Neural crest cell (in vitro differentiated cells): Measurements from ENCODE around the gene ADNP2. TPM values are rescaled to one million over a fixed set of nuclear protein-coding genes. Genes with fewer than 3 reads are reported as not detected.

ENCODE experiments used
- DNase-seq: peaks from one replicate; pipeline ENCODE4 v3.0.0; 2021; ENCODE audit warnings: low read depth, mixed read lengths, low spot score
- H3K27ac Mint-ChIP-seq: one replicate; pipeline ENCODE4 v1.8.0; 2021; ENCODE audit warnings: mild to moderate bottlenecking, mixed read lengths; ENCODE audit not compliant: unreplicated experiment
- H3K27me3 Mint-ChIP-seq: 2 replicates; pipeline ENCODE4 v1.8.0; 2021; ENCODE audit warnings: low read depth, mild to moderate bottlenecking, mixed read lengths
- H3K36me3 Mint-ChIP-seq: 2 replicates; pipeline ENCODE4 v1.8.0; 2021; ENCODE audit warnings: low read depth, mild to moderate bottlenecking, mixed read lengths
- H3K4me1 Mint-ChIP-seq: 2 replicates; pipeline ENCODE4 v1.8.0; 2021; ENCODE audit warnings: mixed read lengths
- H3K4me3 Mint-ChIP-seq: one replicate; pipeline ENCODE4 v1.8.0; 2021; ENCODE audit warnings: mild to moderate bottlenecking, mixed read lengths
- H3K9me3 Mint-ChIP-seq: 2 replicates; pipeline ENCODE4 v1.8.0; 2021; ENCODE audit warnings: mixed read lengths
- CTCF ChIP-seq: fragments of 200-600 bp; sonication (generic); conservative IDR thresholded peaks from 2 replicates; pipeline ENCODE4 v1.5.0; 2021; ENCODE audit warnings: antibody characterized with exemption, mild to moderate bottlenecking
- total RNA-seq: library from RNA; stranded (reverse); gene quantifications from 2 replicates; pipeline ENCODE4 v1.2.1, GENCODE V29; 2021

The ADNP2 gene
- total RNA-seq, 1 donor from 2014 or later, result 44.0 TPM

- peaks cover 2% of the 10 kb centered on the region for H3K36me3 Mint-ChIP-seq
- H3K4me3 Mint-ChIP-seq, result no peak overlapping the region
- DNase-seq, result no peak
- no peak overlapping the region for H3K27ac Mint-ChIP-seq
- H3K27me3 Mint-ChIP-seq, result no peaks in the 10 kb centered on the region
- no peak for TF ChIP-seq CTCF
- no peaks in the 10 kb centered on the region for H3K9me3 Mint-ChIP-seq
- no peaks in the 10 kb centered on the region for H3K4me1 Mint-ChIP-seq
These were observed 40.3 kb upstream of the ADNP2 start for GRCh38 chr18:80068571-80069272.

- Mint-ChIP-seq H3K36me3 (peaks cover 6% of the 10 kb centered on the region), H3K4me3 (no peak overlapping the region), H3K4me1 (no peaks in the 10 kb centered on the region), H3K27ac (no peak overlapping the region), H3K27me3 (no peaks in the 10 kb centered on the region), H3K9me3 (peaks cover 3% of the 10 kb centered on the region)
- no peak for DNase-seq
- no peak for TF ChIP-seq CTCF
These were observed 38.2 kb upstream of the ADNP2 start for GRCh38 chr18:80070825-80071224.

GRCh38 chr18:80074183-80074582, 34.9 kb upstream of the ADNP2 start:
- no peak for TF ChIP-seq CTCF
- Mint-ChIP-seq H3K4me1 (no peaks in the 10 kb centered on the region), H3K36me3 (peaks cover 6% of the 10 kb centered on the region), H3K4me3 (no peak overlapping the region), H3K9me3 (peaks cover 3% of the 10 kb centered on the region), H3K27ac (no peak overlapping the region), H3K27me3 (no peaks in the 10 kb centered on the region)
- DNase-seq, result no peak

GRCh38 chr18:80074697-80075096, 34.4 kb upstream of the ADNP2 start:
- Mint-ChIP-seq H3K27me3 (no peaks in the 10 kb centered on the region), H3K4me1 (no peaks in the 10 kb centered on the region), H3K27ac (no peak overlapping the region), H3K4me3 (no peak overlapping the region), H3K9me3 (peaks cover 3% of the 10 kb centered on the region), H3K36me3 (peaks cover 6% of the 10 kb centered on the region)
- TF ChIP-seq CTCF, result no peak
- no peak for DNase-seq

- no peak overlapping the region for H3K27ac Mint-ChIP-seq
- H3K4me1 Mint-ChIP-seq, result no peaks in the 10 kb centered on the region
- H3K36me3 Mint-ChIP-seq, result peaks cover 3% of the 10 kb centered on the region
These were observed 33.1 kb upstream of the ADNP2 start for GRCh38 chr18:80075940-80076339.

More at GRCh38 chr18:80075940-80076339, 33.1 kb upstream of the ADNP2 start:
- H3K27me3 Mint-ChIP-seq, result no peaks in the 10 kb centered on the region
- DNase-seq, result no peak
- TF ChIP-seq CTCF, result no peak
- H3K9me3 Mint-ChIP-seq, result peaks cover 3% of the 10 kb centered on the region
- H3K4me3 Mint-ChIP-seq, result no peak overlapping the region
